ENCODE results near the gene GRIA1.

The GRIA1 gene

DNA sequence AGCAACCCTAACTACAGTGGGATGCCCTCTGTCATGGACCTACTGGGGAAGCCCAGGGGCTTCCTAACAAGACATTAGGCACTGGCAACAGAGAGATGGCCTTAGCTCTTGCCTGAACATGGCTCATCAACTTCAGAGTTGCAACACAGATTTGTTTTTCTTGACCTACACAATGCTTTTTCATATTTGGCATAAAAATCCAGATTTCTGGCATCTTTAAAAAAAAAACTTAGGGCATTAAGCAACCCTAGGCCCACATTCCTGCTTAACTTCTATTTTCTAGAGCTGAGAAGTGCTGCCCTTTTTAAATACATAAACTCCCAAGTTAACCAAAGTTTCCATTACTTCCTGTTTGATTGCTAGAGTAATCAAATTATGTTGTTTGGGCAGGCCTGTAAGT is 8.0 kb downstream of the GRIA1 start:
- DNase-seq (ENCODE audit: low read depth in 2 of 2) = no peak

DNA sequence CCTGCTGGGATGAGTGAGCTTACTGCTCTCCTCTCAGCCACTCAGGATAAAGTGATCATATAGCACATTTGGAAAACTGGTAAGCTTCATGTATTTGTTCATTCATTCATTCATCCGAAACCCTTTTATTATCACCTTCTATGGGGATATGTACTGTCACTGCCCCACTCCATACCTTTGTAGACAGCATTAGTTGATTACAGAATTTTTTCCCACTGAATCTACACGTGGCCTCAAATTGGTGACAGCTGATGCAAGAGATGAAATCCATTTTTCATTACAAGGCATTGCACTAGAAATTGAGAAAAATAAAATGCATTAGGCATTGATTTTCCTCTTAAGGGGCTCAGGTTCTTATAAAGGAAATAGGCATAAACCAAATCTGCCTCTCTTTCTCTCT is 9.7 kb downstream of the GRIA1 start:
- DNase-seq (ENCODE audit: low read depth in 2 of 2) = no peak

- DNase-seq (ENCODE audit: low read depth in 2 of 2) = no peak
Measured at GRCh38 chr5:153504726-153505125, 14.3 kb downstream of the GRIA1 start.

DNA sequence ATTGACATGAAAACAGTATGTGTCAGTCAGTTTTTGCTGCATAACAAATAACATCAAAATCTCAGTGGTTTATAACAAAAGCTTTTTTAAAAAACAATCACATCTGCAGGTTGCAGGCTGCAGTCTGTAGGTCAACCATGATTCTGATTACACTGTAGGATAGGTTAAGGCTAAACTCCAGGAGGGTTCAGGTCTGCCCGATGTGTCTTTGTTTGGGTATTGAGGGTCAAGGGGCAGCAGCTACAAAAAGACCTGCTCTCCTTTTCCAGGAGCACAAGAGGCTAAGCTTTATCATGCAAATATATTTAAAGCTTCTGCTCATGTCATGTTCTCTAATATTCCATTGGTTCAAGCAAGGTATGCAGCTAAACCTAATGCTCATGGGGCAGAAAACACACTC is 18.2 kb downstream of the GRIA1 start:
- no peak for DNase-seq (ENCODE audit: low read depth in 2 of 2)

- DNase-seq (ENCODE audit: low read depth in 2 of 2) = no peak
Measured at GRCh38 chr5:153511622-153512021, 21.2 kb downstream of the GRIA1 start.

- no peak for DNase-seq (ENCODE audit: low read depth in 2 of 2)
Measured at GRCh38 chr5:153513156-153513555, 22.7 kb downstream of the GRIA1 start.

GRCh38 chr5:153515301-153515700 is 24.8 kb downstream of the GRIA1 start:
- DNase-seq (ENCODE audit: low read depth in 2 of 2) = no peak

- DNase-seq (ENCODE audit: low read depth in 2 of 2) = no peak
Measured at GRCh38 chr5:153516504-153517240, 26.2 kb downstream of the GRIA1 start.

GRCh38 chr5:153517241-153517611 is 26.8 kb downstream of the GRIA1 start:
- no peak for DNase-seq (ENCODE audit: low read depth in 2 of 2)

DNA sequence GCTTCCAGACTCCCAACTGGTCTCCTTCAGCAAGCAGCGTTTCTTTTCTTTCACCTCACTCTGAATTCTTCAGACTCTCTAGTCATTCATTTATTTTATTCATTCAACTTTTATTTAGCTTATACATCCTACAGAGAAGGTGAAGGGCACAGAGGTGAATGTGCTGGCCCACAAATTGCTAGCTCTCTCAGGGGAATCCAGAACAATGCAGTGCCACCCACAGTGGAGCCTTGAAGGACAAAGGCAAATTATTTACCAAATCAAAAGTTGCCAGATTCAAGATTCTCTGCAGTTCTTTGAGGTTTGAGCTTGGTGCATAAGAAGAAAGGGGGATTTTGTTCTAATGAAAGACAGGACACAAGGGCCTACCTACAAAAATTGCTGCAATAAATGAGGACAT is 29.7 kb downstream of the GRIA1 start:
- DNase-seq (ENCODE audit: low read depth in 2 of 2) = no peak

GRCh38 chr5:153520952-153521351 is 30.5 kb downstream of the GRIA1 start:
- no peak for DNase-seq (ENCODE audit: low read depth in 2 of 2)

DNA sequence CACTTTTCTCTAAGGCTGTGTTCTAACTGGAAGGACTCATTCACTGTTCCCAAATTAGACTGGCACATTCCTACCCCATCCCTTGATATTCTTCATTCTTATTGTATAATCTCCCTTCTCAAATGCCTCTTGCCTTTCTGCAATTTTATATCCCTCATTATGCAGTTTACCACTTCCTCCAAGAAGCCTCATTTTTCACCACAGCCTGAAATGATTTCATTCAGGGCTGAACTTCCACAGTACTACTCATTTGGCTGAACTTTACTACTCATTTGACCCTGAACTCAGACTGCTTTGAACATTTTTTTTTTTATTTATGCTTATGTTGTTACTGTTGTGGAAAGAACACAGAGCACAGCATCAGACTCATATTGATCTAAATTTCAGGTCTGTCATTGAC is 32.7 kb downstream of the GRIA1 start:
- no peak for DNase-seq (ENCODE audit: low read depth in 2 of 2)

DNA sequence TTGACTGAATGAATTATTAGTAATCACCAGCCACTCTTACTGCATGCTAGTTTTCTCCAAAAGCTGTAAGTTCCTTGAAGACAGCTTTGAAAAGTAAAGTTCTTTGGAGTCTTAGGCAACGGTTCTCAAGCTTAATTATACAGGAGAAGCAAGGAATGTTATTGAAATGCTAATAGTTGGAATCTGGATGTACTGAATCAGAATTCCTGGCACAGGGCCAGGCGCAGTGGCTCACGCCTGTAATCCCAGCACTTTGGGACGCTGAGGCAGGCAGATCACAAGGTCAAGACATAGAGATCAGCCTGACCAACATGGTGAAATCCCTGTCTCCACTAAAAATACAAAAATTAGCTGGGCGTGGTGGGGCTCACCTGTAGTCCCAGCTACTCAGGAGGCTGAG is 33.4 kb downstream of the GRIA1 start:
- no peak for DNase-seq (ENCODE audit: low read depth in 2 of 2)

DNA sequence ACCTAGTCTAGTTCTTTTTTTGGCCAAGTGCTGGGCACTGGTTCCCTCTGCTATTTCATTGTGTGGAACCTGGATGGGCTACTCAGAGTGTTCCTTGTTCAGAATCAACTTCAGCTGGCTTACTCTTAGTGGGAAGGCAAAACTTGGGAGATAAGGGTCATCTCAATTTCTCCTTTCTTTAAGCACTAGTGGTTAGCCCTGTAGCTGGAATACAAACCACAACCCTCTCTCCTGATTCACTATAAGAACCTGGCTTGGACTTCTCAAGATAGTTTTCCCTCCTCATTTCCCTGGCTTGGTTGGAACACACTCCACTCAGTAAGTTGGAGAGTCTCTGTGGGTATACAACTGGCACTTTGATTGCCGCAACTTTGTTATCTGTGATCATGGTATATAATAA is 35.1 kb downstream of the GRIA1 start:
- DNase-seq (ENCODE audit: low read depth in 2 of 2) = no peak

- no peak for DNase-seq (ENCODE audit: low read depth in 2 of 2)
Measured at GRCh38 chr5:153530357-153531143, 40.1 kb downstream of the GRIA1 start.

- DNase-seq (ENCODE audit: low read depth in 2 of 2) = no peak
Measured at GRCh38 chr5:153533546-153533945, 43.1 kb downstream of the GRIA1 start.

DNA sequence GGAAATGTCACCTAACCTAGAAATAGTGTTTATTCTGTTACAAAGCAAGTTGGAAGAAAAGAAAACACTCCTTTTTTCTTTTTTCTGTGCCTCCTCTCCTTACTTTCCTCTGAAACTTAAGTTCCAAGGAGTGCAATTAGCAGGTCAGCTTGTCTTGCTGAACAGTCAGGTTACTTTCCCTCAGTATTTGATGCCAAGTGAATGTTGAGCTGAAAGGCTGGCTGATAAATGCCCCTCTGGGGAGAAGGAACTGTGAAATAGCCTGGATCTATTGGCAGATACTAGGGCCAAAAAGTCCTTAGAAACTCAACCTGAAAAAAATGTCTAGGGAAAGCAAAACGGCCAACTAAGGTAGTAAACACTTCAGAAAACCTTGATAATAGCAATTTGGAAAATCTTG is 43.6 kb downstream of the GRIA1 start:
- no peak for DNase-seq (ENCODE audit: low read depth in 2 of 2)

- DNase-seq (ENCODE audit: low read depth in 2 of 2) = no peak
Measured at GRCh38 chr5:153537207-153537606, 46.7 kb downstream of the GRIA1 start.

DNA sequence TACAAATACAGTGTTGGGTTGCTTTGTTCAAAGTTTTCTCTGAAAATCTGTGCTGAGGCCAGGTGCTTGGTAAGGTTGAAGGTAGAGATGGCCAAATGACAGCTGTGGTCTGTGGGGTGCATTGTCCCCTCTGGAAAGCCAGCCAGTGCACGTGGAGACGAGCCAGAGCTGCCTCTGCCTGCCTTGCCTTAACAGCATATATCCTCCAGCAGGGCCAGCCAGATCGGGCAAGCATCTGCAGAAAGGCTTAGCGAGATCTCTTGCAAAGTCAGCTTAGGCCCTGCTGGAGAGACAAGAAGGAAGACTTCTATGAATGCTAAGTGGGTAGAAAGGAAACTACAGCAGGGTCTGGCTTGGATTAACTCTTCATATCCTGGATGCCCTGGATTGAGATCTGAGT is 49.5 kb downstream of the GRIA1 start:
- no peak for DNase-seq (ENCODE audit: low read depth in 2 of 2)

DNA sequence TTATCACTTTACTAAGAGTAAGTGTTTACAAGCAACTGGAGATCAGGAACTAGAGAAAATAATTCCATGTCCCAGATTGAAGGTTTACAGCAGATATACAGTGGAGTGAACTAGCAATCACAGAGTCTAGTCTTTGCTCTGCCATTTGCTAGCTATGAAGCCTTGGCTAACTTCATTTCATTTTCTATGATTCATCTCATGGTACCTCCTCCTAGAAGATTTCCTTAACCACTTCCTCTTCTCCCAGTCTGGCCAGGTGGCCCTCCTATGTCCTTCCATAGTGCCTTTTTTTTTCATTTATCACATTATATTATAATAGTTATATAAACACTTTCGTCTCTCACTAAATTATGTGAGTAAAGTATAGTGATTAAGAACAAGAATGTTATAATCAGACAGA is 52.1 kb downstream of the GRIA1 start:
- DNase-seq (ENCODE audit: low read depth in 2 of 2) = no peak

DNA sequence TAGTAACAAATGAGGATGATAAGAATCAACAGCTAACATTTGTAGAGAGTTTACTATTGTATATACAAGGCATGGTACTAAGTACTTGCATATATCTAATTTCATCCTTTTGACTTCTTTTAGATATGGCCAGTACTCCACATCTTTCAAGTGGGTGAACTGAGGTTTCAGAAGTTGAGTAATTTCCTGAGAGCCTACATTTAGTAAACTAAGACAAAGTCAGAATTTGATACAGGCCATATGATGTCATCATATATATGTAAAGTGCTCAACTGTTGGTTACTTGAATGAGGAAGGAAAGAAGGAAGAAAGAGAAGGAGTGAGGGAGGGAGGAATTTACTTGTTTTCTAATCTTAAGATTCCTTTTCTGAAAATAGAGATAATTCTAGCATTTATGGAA is 52.8 kb downstream of the GRIA1 start:
- DNase-seq (ENCODE audit: low read depth in 2 of 2) = no peak

DNA sequence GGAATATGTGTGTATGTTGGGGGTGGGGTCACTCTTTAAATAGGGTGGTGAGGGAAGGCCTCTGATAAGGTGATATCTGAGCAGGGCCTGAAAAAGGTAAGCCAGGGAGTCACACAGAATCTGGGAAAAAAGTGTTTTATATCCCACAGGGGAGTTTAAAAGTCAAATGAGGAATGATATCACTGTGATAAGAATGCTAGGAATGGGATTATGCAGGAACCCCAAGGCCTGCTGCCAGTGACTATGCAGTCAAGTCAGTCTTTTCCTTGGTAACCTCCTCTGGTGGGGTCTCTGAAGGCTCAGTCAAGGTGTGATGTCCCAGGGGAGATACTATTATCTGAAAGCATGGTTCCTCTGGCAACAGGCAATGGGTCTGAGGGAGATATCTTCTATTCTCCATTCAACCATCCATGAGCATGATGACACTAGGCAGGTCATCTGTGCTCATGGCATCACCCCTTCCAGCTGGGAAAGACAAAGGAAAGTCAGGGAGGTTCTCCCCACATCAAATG is 53.5 kb downstream of the GRIA1 start:
- no peak for DNase-seq (ENCODE audit: low read depth in 2 of 2)

DNA sequence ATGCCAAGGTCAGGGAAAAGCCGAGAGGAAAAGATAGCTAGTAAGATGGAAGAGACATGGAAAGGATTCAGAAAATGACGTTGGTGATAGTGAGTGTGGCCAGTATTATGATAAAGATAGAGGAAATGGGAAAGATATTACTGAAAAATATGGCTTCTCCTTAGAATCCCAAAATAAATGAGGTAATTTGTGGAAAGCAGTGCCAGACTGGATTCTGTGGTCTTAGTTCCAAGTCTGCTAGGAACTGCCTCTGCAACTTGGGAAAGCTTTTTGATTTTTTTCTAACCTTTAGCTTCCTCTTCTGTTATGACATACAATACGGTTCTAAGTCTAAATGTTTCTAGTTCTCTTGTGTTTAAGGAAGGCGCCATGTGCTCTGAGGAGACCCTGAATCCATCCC is 54.2 kb downstream of the GRIA1 start:
- DNase-seq (ENCODE audit: low read depth in 2 of 2) = no peak

Measured in stimulated activated CD4-positive, alpha-beta T cell treated with anti-CD3 and anti-CD28 coated beads, Interleukin-4, amount 100 ng/mL, for 48 hours (primary cell).